ENCODE data around the gene CHRNA9.

CHRNA9 gene

DNA sequence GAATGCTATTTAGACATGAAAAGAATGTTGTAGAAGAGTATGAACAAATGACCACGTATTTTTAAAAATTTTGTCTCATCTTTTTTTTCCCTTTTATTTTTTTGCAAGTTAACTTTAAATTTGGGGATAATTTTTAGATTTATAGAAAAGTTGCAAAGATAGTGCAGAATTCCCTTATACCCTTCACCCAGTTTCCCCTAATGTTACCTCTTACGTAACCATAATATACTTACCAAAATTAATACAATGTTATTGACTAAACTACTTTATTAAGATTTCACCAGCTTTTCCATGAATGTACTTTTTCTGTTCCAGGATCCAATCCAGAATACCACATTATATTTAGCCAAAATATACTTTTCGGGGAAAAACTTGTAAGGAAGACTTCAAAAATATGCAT is 12.3 kb downstream of the CHRNA9 start:
- no peak for DNase-seq

DNA sequence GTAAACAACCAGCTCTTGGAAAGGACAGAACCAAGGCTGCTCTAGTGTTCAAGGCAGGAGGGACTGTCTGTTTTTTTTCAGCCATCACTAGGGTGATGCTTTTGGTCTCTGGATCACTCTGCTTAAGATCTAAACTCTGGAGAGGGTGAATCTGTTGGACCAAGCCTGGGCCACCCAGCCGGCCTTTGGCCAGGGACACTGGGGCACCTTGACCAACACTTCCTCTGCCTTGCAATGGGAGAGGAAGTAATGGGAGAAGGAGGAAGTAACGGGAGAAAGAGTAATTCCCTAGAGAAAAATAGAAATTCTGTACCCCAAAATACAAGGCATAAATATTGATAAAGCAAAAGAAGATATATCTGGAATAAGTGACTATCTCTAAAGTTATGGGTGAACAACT is 12.9 kb downstream of the CHRNA9 start:
- no peak for DNase-seq

DNA sequence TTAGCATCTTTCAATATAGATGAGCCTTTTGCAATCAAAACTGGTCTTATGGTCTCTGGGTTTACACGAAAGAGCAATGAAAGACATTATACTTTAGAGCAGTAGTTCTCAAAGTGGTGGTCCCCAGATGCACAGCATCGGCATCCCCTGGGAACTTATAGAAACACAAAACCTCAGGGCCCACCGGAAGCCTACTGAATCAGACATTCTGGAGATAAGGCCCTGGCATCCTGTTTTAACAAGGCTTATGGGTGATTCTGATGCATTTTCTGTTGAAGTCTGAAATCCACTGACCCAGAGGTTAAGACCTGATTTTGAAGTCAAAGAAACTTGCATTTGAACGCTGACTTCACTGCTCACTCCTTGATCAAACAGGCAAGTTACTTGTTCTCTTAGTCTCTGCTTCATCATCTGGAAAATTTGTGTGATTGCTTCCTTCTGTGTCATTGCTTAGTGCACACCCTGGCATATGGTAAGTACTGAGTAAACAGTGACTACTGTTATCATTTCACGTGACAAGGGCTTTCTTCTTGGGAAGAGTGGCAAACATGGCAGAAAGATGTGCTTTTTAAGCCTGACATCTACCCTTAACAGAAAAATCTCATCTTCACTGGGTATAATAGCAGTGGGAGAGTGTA is 14.5 kb downstream of the CHRNA9 start:
- no peak for DNase-seq

DNA sequence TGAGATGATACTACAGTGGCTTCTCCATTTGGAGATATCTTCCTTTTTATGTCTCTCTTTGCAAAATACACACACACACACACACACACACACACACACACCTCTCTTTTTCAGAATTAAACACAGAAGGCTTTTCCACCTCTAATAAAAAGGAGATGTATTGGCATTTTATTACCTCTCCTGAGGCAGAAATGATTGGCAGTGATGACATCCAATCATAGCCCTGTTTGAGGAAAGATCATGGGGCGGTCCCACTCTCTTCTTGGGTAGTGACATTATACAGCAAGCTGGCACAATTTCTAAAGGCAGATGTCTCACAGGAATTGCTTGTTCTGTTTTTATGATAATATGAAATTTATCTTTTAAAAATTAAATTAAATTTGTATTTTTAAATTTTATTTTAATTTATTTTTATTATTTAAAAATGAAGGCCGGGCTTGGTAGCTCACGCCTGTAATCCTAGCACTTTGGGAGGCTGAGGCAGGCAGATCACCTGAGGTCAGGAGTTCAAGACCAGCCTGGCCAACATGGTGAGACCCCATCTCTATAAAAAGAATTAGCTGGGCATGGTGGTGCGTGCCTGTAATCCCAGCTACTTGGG is 15.6 kb downstream of the CHRNA9 start:
- no peak for DNase-seq

DNA sequence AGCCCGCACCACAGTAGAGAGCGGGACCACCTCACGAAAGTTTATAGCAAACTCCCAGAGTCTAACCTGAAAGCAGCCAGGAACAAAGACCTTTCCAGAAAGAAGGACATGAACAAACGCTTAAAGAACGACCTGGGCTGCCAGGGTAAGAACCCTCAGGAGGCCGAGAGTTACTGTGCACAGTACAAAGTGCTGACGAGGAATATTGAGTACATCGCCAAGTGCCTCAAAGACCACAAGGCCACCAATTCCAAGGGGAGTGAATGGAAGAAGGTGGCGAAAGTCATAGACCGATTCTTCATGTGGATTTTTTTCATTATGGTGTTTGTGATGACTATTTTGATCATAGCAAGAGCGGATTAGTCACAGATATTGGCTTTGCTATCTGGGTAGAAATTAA is 19.0 kb downstream of the CHRNA9 start:
- DNase-seq, result no peak

DNA sequence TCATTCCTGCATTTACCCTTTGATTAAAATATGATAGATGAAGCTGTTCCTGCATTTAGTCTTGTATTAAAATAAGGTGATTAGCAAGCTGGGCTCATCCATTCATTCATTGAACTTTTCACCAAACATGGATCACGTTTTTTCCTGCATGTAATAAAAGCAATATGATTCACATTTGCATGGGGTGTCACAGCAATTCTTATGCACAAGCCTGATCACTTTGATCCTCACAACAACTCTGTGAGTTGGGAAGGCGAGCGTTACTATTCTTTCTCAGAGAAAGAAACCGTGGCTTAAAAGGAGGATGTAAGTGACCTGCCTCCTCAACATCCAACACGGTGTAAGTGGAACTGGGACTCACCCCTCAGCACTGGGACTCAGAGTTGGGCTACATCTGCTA is 20.0 kb downstream of the CHRNA9 start:
- DNase-seq, result no peak

DNA sequence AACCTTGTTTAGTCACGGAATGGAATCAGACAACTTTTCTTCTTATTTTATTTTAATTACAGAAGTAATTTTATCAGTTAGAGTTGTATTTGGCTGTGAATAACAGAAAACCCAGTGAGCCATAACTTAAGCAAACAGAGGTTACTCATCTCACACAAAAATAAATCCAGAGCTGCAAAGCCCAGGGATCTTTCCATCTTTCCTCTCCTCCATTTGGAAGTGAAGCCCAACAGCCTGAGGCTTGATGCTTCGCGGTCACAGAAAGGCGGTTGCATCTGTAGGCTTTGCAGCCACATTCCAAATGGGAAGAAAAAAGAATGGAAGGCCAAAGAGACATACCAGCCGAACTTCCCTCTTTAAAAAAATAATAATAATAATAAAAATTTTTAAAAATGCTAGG is 22.6 kb downstream of the CHRNA9 start:
- no peak for DNase-seq

DNA sequence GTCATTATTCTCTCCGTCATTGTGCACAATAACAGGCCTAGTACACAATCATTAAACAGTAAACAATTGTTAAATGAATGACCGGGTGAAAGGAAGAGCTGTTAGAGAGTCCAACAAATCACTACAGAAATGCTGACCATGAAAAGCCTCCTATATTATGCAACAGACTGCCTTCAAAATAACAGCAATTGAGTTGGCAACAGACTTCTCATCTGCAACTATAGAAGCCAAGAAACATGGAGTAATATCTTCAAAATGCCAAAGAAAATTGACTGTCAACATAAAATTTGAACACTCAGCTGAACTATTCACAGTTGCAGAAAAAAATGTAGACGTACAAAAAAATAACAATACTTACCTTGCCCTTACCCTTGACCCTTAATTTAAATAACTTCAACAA is 26.2 kb downstream of the CHRNA9 start:
- no peak for DNase-seq

DNA sequence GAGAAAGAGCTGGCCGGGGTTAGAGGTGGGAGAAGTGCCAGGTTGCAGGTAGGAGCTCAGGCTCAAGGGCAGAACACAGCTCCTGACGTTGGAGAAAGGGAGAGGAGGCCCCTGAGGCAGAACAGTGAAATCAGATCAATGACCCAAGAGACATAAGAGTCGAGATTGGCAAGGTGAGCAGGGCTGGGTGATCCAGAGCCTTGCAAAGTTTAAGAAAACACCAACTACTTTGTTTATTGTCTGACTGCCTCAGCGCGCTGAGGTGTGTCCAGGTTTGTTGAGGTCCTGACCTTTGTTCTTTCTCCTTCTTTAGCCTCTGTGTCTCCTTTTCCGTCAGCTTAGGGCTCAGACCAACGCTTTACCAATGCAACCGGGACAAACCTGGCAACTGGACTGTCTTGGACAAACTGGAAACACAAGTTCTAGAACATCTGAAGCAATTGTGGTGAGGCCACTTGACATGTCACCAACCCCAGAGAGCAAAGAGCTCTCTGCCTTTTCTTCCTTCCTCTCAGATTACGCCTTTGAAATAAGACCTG is 28.3 kb downstream of the CHRNA9 start:
- no peak for DNase-seq

DNA sequence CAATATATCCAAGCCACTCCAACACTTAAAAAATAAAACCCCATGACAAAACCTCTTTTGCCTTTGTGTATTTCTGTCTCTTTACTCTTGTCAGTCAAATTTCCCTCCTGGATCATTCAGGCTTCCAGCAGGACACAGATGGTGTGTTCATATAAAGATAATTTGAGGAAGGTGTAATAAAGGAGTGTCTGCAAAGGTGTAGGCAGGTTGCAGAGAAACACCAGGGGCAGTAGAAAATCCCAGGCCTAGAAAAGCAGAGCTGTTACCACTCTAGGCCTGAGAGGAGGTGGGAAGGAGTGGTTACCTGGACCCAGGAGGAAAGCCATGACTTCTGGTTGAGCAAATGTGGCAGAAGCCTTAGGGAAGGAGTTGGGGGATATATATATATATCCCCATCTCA is 28.8 kb downstream of the CHRNA9 start:
- no peak for DNase-seq

DNA sequence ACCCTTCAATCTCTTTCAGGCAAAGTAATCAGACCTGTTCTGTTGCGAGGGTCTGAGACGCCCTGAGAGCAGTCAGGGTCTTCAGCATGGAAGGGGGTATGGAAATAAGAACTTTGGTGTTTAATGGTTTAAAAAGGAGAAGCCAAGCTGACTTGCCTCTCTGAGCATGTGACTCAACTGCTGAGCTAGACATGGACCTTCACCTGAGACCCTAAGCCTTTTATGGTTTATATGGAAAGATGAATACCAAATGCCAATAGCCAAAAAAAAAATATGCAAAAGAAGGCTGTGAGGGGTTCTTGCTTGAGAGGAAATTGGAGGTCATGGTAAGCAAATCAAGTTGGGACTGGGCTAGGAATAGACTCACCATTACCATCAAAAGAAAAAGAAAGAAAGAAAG is 30.6 kb downstream of the CHRNA9 start:
- no peak for DNase-seq

DNA sequence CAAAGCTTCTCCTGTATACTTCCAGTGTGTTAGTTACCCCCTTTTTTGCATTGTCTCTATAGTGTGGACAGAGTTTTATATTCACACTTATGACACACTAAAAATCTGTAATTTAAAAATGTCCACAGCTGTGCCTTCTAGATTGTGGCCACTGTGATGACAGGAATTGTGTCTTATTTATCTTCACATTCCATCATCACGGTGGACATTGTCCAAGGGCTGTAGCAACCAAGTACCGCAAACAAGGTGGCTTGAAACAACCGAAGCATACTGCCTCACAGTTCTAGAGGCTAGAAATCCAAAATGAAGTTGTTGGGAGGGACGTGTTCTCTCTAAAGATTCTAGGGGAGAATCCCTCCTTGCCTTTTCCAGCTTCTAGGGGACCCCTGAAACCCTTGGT is 32.3 kb downstream of the CHRNA9 start:
- no peak for DNase-seq

DNA sequence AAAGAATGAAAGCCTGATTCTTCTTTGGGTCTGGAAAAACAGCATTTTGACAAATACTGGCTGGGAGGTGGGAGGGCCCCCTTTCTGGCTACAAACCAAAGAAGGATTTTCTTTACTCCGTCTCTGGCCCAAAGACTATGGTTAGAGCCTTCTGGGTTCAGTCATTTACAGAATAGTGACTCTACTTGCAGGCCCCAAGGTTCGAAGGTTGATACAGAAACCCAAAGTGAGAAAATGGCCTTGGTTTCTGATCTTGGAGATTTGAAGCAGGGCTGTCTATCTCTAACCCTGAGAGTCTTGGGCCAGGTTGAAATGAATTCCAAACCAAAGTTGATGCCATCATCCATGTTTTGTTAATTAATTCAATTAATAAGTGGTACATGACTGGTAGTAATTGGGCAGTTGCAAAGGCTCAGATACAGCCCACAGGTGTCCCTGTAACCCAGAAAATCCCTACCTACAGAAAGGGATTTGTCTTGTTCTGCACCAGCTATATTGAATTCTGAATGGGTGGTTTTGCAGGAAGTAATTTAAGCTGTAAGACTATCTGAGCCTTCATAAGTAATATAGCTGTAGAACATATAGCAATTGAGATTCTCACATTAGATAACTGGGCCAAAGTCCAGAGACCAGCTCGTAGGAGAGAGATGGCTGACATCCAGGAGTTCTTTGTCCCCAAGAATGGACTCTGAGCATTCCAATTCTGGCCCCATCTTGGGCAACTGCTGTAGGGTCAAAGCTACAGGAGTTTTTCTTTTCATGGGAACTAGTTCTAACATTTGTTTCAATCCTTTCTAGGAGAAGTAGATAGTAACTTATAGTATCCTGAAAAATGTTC is 34.5 kb downstream of the CHRNA9 start:
- DNase-seq, result no peak

DNA sequence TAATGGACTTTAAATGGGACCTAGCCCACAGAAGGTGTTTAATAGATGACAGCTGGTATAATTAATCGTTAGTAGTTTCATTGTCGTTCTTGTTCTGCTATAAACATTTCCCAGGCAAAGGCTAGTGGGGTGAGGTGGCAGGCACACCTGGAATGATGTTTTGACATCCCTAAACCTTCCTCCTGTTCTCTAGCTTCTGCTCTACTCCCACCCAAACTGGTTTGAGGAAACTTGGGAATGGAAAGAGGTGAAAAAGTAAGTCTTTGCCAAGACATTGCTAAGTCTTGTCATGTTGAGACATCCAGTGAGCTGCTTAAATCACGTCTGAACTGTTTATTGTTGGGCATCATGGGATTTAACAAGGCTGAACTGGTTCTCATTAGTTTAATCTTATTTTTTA is 37.5 kb downstream of the CHRNA9 start:
- DNase-seq, result no peak

DNA sequence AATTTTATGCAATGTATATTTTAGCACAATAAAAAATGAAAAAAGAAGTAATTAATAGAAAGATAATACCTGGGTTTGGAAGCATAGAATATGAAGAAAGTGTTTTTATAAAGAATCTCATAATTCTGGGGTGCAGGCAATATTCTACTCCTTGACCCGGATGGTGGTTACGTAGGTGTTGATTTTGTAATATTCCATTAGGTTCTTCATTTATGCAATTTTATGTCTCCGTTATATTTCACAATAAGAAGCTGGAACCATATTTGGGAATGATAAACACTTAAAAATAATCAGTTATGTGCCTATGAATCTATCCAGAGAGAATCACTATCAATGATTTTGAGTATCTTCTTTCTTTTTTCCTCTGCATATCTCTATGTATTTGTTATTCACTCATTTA is 38.5 kb downstream of the CHRNA9 start:
- DNase-seq, result no peak

DNA sequence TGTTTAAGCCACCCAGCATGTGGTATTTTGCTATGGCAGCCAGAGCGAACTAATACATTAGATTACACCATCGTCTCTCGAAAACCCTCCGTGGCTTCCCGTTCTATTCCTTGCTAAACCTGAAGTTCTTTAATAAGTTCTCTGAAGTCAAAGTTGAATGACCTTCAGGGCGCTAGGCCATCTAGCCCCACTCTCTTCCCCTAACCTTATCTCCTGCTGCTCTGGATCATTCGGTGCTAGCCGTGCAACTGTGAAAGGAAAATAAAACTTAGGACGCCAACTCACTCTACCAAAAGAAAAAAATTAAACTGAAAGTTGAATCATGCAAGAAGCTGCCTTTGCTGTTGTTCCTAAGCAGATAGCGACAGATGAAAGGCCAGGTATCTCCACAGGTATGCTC is 40.0 kb downstream of the CHRNA9 start:
- no peak for DNase-seq

DNA sequence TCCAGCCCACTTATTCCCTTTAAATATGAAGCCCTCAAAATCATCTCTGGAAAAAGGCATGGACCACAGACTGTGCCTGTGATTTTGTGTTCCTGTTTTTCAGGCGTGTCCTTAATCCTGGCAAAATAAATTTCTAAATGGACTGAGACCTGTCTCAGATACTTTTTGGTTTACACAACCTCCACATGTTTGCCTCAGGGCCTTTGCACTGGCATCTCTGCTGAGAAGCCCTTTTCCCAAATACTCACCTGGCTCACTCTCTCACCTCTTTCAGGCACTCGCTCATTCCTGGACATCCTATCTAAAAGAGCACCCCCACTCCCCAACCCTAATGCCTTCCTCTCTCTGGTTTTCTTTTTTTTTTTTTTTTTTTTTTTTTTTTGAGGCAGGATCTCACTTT is 40.5 kb downstream of the CHRNA9 start:
- DNase-seq, result no peak

DNA sequence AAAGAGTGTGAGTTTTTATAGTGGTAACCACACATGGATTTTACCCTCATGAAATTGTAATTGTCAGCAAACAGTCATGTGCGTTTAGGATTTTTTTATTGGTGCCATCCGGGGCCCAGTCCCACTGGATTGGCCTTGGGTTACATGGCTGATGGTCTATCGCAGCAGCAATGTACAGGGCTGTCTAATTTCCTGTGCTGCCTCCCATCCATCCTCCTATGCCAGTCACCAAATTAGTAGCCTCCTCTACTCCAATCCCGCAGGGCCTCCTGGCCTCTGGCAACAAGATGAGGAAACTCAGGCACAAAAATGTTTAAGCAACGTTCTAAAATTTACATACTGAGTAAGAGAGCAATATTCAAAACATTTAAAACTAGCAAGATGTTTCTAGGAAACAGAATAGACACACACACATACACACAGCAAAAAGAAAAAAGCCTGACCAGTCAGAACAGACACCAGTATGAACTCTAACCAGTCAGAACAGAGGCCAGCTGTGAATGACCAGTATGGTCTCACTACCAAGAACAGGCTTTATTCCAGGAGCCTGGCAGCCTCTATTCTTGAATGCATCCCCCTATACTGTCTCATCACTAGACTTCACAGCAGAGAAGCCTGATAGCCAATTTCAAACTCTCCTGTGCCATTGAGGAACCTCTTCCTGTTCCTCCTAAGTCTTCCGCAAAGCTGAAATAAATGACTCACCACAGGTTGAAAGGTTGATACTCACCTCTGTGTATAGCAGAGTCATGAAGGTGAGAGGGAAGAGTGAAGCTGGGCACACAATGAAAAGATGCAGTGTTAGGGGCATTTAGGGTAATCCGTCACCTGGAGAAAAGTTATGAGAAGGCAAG is 42.6 kb downstream of the CHRNA9 start:
- DNase-seq, result no peak

DNA sequence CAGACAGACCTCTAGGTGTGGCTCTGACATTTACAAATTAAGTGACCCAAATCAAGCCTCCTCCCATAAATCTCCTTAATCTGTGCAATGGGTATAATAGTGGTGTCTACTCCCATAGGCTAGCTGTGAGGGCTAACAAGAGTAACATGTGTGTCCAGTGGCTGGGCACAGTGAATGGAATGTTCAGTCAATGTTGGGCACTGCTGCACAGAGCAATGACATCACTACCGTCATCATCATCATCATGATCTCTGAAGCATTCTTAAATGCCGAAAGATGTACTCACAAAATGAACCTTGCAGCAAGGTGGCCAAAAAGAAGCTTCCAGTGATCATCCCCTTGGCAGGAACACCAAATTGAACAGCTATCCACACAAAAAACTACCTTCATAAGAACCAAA is 43.5 kb downstream of the CHRNA9 start:
- DNase-seq, result no peak

DNA sequence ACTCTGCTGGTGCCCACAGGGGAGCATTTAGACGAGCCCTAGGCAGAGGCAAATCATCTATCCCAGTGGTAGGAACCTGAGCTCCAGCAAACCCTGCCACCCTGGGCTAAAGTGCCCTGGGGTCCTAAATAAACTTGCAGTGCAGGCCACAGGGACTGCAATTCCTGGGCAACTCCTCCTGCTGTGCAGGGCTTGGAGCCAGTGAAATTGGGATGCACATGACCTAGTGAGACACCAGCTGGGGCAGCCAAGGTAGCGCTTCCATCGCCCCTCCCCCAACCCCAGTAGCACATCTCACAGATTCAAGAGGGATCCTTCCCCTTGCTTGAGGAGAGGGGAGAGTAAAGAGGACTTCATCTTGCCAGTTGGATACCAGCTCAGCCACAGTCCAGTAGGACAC is 44.1 kb downstream of the CHRNA9 start:
- no peak for DNase-seq

DNA sequence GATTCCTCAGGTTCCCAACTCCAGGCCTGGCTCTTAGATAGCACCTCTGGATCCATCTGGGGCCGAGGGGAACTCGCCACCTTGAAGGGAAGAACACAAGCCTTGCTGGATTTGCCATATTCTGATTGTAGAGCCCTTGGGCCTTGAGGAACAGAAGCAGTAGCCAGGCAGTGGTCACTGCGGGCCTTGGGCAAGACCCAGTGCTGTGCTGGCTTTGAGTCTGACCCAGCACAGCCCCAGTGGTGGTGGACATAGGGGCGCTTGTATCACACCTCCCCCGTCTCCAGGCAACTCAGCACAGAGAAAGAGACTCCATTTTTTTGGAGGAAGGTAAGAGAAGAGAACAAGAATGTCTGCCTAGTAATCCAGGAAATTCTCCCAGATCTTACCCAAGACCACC is 45.5 kb downstream of the CHRNA9 start:
- DNase-seq, result no peak

DNA sequence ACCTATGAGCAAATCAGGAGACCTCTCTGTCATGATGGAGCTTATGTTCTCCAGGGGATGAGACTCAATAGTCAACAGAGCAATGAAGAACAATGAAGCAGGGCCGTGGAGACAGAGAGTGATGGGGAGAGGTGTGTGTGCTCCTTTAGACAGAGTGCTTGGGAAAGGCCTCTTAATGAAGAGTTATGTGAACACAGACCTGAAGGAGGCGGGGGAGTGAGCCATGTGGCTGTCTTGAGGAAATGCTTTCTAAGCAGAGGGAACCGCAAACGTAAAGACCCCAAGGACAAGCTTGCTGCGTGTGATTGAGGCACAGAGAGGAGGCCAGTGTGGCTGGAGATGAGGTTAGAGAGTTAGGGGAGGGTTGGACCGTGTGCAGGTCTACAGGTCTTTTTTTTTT is 53.1 kb downstream of the CHRNA9 start:
- no peak for DNase-seq

DNA sequence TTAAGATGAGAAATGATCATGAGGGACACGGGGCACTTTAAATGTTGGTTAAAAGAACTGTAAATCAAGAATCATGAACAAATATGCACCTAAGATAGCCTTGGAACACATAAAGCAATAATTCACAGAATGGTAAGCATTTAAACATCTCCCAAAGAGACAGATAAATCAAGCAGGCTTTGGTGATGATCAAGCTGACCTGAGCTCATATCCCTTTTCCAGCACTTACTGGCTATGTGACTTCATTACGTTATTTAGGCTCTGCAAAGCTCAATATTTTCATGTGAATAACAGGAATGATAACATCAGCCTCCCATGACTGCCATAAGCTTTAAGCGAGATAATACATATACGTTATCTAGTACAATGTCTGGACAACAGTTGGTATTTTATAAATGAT is 54.9 kb downstream of the CHRNA9 start:
- no peak for DNase-seq
